Epithelial cell of proximal tubule (primary cell): Measurements from ENCODE around the gene MIXL1. TPM values are rescaled to one million over a fixed set of nuclear protein-coding genes. Genes with fewer than 3 reads are reported as not detected.

Experiments used
- DNase-seq: peaks from one replicate; pipeline ENCODE4 v3.0.0-alpha.2; 2011; ENCODE audit warnings: low read depth
- H3K4me3 ChIP-seq: 2 replicates; pipeline ENCODE4 v1.5.1; 2011; ENCODE audit warnings: low read depth, mild to moderate bottlenecking, low read length
- total RNA-seq: library from RNA; depleted of rRNA; stranded (reverse); fragments of >200 nt; gene quantifications from 2 replicates; pipeline ENCODE4 v1.2.3, GENCODE V29; 2015
- TF ChIP-seq, protein P1 (sequence below): conservative IDR thresholded peaks from 2 replicates; pipeline ENCODE4 v1.5.1; 2012; ENCODE audit warnings: low read depth, mild to moderate bottlenecking, low read length

MIXL1 gene
- total RNA-seq, 1 donor from 2014 or later = not detected

DNA sequence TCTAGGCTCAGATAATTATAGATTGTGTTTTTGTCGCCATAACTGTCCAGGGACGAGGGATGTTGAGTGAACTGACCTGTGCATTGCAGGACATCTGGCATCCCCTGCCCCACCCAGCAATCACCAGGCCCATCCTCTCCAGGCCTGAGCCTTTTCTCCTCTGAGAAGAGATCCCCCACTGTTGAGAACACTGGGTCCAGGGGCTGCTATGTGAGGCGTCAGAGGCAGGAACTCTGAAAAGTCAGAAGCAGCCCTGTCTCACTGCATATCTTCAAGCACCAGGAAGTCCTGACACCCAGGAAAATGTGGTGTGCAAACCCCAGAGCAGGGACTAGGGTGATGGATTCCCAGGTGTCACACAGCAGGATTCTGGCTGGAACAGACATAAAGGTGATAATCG, 19.8 kb upstream of the MIXL1 start:
- no peak for DNase-seq
- TF ChIP-seq, protein P1, sequence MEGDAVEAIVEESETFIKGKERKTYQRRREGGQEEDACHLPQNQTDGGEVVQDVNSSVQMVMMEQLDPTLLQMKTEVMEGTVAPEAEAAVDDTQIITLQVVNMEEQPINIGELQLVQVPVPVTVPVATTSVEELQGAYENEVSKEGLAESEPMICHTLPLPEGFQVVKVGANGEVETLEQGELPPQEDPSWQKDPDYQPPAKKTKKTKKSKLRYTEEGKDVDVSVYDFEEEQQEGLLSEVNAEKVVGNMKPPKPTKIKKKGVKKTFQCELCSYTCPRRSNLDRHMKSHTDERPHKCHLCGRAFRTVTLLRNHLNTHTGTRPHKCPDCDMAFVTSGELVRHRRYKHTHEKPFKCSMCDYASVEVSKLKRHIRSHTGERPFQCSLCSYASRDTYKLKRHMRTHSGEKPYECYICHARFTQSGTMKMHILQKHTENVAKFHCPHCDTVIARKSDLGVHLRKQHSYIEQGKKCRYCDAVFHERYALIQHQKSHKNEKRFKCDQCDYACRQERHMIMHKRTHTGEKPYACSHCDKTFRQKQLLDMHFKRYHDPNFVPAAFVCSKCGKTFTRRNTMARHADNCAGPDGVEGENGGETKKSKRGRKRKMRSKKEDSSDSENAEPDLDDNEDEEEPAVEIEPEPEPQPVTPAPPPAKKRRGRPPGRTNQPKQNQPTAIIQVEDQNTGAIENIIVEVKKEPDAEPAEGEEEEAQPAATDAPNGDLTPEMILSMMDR = no peak
- H3K4me3 ChIP-seq = no peak overlapping the region

DNA sequence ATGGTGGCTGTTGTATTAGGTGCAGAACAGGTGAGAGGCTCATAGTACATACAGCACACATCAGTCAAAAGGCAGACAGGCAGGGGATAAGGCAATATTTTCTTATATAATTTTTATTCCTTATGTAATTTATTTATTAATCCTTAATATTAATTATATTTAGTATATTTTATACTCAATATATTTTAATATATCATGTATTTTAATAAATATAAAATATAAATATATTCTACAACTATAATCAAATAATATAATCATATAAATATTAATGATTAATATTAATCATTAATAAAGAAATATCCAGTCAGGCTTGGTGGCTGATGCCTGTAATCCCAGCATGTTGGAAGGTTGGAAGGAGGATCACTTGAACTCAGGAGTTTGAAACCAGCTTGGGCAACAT, 19.3 kb upstream of the MIXL1 start:
- TF ChIP-seq, protein P1 = no peak
- H3K4me3 ChIP-seq = no peak overlapping the region
- DNase-seq = no peak

DNA sequence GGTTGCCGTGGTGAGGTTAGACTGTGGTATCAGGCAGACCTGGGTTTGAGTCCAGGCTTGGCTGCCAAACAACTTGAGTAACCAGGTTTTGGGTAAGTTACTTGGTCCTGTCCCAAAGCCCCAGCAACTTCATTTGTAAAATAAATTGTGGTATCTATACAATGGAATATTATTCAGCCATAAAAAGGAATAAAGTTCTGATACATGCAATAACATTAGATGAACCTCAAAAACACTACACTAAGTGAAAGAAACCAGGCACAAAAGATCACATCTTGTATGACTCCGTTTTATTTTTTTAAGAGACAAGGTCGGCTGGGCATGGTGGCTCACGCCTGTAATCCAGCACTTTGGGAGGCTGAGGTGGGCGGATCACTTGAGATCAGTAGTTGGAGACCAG, 16.4 kb upstream of the MIXL1 start:
- no peak overlapping the region for H3K4me3 ChIP-seq
- TF ChIP-seq, protein P1 = no peak
- DNase-seq = no peak

DNA sequence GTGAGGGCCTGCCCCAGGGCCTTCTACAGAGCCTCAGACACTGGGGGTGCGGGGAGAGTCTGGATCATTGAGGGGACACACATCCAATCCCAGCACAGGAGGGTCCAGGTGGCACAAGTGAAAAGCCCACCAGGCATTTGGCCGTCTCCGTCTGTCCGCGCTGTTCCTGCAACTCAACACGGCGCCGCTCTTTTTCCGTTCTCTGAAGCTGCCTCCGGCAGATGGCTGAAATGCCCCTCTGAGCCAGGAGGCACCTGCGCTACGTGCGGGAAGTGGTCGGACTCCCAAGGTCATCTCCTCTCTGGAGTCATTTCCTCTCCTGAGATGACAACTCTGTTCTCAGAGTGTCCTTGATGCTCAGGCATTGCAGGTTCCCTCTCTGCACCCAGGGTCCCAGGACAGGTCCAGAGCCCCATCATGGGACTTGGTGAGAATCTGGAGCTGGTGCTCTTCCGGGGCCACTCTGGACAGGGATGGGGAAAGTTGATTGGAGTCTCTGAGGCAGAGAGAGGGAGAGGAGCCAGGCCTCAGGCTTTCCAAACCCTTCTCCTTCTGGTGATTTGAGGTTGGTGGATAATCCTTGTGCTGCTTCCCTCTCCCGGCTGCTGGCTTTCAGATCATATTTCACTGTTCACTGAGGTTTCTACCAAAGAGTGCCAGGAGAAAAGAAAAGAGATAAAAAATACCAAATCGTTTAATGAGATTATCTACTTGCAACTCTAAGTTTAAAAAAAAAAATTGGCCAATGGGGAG, 14.0 kb upstream of the MIXL1 start:
- H3K4me3 ChIP-seq = no peak overlapping the region
- TF ChIP-seq, protein P1 = no peak
- DNase-seq = no peak

DNA sequence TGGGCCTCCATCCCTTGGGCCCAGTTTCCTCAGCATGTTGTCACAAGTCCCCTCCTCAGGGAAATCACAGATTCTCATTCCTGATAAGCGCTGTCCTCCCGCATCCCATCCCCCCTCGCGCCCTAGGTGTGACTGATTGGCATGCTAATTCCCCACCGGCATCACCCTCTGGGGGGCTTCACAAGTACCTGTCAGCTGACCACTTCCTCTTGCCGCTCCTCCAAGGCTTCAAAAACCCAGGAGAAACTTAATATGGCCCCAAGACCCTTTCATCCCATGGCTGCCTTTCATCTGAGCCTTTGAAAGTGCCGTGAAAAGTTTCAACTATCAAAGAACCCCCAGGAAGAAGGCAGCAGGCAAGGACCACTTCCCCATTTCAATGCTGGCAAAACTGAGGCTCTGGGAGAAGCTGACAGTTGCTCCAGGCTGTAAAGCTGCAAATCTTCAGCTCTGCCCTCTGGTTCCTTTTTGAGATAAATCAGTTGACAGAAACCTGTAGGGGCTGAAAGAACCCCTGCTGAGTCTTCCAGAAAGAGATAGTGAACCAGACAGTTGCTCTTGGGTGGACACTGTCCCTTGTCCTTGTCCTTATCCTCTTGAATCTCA, 12.8 kb upstream of the MIXL1 start:
- DNase-seq = no peak
- no peak overlapping the region for H3K4me3 ChIP-seq
- TF ChIP-seq, protein P1 = no peak

DNA sequence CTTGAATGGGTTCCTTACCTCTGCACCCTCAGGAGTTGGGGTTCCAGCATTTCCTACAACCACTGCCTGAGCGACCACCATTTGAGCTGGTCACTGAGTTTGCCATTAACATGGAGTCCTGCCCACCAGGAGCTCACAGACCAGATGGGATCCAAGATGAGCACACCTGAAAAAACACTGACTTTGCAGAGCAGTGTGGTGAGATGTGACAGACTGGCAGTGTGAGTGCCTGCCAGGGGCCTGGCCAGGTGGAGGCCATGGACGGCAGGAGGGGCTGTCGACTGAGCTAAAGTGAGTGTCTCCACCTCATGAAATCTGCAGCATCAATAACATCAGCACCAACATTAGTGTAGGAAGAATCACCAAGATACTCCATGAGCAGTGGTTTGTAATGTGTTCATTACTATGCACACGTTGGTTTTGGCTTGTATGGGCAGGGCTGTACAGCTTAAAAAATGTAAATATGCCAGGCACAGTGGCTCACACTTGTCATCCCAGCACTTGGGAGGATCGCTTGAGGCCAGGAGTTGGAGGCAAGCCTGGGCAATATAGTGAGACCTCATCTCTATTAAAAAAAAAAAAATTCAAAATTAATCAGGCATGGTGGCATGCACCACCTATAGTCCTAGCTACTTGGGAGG, 12.2 kb upstream of the MIXL1 start:
- no peak for DNase-seq
- TF ChIP-seq, protein P1 = no peak

More for the DNA sequence above, 12.2 kb upstream of the MIXL1 start:
- no peak overlapping the region for H3K4me3 ChIP-seq
